ENCODE data around the gene TROAP. TPM values are rescaled to one million over a fixed set of nuclear protein-coding genes. Genes with fewer than 3 reads are reported as not detected.

TROAP gene
- total RNA-seq, 1 donor from 2014 or later: 1.4 TPM

DNA sequence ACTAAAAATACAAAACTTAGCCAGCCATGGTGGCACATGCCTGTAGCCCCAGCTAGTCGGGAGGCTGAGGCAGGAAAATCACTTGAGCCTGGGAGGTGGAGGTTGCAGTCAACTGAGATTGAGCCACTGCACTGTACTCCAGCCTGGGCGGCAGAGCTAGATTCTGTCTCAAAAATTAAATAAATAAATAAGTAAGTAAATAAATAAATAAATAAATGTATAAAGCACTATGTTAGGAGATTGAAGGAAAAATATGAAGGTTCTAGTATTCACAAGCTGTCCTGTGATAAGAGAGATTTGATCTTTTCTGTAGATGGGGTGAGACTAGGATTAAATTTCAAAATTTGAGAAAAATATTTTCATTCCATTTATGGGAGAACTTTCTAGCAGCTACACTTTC is 29.3 kb downstream of the TROAP start:
- TF ChIP-seq, protein P1, sequence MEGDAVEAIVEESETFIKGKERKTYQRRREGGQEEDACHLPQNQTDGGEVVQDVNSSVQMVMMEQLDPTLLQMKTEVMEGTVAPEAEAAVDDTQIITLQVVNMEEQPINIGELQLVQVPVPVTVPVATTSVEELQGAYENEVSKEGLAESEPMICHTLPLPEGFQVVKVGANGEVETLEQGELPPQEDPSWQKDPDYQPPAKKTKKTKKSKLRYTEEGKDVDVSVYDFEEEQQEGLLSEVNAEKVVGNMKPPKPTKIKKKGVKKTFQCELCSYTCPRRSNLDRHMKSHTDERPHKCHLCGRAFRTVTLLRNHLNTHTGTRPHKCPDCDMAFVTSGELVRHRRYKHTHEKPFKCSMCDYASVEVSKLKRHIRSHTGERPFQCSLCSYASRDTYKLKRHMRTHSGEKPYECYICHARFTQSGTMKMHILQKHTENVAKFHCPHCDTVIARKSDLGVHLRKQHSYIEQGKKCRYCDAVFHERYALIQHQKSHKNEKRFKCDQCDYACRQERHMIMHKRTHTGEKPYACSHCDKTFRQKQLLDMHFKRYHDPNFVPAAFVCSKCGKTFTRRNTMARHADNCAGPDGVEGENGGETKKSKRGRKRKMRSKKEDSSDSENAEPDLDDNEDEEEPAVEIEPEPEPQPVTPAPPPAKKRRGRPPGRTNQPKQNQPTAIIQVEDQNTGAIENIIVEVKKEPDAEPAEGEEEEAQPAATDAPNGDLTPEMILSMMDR (IDR thresholded peaks at IDR 0.05): no peak
- intact Hi-C loops (cut with DNase I): no loop called here
- Histone ChIP-seq H3K27ac (no peak overlapping the region), H3K27me3 (ENCODE audit: low read depth) (peaks cover 60% of the 10 kb centered on the region), H3K36me3 (no peaks in the 10 kb centered on the region), H3K9me3 (no peaks in the 10 kb centered on the region), H3K4me3 (no peak overlapping the region), H3K4me1 (peaks cover 10% of the 10 kb centered on the region)
- DNase-seq (no peak), ATAC-seq (no peak)

DNA sequence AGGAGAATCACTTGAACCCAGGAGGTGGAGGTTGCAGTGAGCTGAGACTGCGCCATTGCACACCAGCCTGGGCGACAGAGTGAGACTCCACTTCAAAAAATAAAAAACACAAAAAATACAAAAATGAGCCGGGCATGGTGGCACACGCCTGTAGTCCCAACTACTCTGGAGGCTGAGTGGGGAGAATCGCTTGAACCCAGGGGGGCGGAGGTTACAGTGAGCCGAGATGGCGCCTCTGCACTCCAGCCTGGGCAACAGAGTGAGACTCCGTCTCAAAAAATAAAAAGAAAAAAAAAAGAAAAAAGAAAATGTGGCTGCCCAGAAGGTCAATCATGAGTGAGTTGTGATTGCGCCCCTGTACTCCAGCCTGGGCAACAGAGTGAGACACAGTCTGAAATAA is 32.9 kb downstream of the TROAP start:
- H3K4me1 ChIP-seq: no peaks in the 10 kb centered on the region
- H3K9me3 ChIP-seq: no peaks in the 10 kb centered on the region
- peaks cover 30% of the 10 kb centered on the region for H3K27me3 ChIP-seq (ENCODE audit: low read depth)
- no peak overlapping the region for H3K27ac ChIP-seq
- no peak for ATAC-seq
- DNase-seq: no peak
- intact Hi-C loops (cut with DNase I): loop anchor here (5.0 kb wide), 1 partner anchor 161 kb away; no protein-coding TSS in a partner anchor
- no peaks in the 10 kb centered on the region for H3K36me3 ChIP-seq
- H3K4me3 ChIP-seq: no peak overlapping the region
- TF ChIP-seq, protein P1 (IDR thresholded peaks at IDR 0.05): no peak

DNA sequence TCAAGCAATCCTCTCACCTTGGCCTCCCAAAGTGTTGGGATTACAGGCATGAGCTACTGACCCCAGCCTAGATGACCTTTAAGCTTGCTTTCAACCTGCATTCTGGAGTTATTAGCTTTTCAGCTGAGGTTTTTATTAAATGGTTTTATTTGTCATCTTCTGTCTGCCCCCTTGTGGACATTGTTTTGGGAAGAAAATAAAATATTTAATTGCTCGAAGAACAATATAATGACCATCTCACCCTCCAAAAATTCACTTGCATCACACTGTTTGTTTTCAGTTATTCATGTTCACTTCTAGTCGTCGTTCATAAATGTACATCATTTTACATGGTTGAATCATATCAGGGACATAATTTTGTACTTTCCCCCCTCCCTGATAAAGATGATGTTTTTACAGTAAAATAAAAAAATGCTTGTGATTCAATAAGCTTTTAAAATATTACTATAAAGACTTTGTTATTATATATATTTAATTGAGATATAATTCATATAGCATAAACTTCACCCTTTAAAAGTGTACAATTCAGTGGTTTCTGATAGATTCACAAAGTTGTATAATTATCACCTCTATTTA is 34.1 kb downstream of the TROAP start:
- H3K27ac ChIP-seq: no peak overlapping the region
- intact Hi-C loops (cut with DNase I): loop anchor here (5.0 kb wide), 1 partner anchor 160 kb away; no protein-coding TSS in a partner anchor
- no peak for DNase-seq
- peaks cover 22% of the 10 kb centered on the region for H3K27me3 ChIP-seq (ENCODE audit: low read depth)
- ATAC-seq: no peak
- TF ChIP-seq, protein P1 (IDR thresholded peaks at IDR 0.05): peak; percentile 41
- H3K4me3 ChIP-seq: no peak overlapping the region
- H3K4me1 ChIP-seq: no peaks in the 10 kb centered on the region
- no peaks in the 10 kb centered on the region for H3K9me3 ChIP-seq
- no peaks in the 10 kb centered on the region for H3K36me3 ChIP-seq

DNA sequence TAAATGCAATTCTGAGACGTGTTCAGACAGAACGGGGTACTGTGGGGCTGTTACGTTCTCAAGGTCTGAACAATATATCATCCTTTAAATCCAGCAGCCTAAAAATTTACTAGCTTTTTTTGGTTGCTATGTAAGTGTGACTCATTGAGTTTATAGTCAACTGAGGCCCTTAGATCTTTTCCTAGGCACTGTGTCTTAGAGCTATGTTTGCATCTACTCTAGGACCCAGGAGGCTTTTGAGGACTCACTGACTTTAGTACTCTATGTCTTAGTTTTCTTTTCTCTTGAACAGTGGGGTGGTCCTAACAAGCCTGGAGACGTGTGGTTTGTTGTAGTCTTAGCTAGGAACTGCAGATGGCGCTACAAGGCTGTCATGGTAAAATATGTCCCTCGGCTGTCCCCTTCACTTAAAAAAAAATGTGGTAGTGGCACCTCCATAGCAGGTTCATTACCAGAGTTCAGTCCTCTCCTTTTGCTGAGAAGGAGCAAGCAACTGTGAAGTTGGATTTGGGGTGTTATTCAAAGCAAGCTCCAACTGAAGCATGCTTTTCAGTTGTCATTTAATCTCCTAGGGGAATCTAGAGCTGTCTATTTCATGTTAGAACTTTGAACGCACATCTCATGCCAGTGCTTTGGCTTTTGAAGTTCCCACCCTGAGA is 35.6 kb downstream of the TROAP start:
- no peaks in the 10 kb centered on the region for H3K36me3 ChIP-seq
- no peaks in the 10 kb centered on the region for H3K4me1 ChIP-seq
- peak; percentile 83 to 89 for ATAC-seq
- no peaks in the 10 kb centered on the region for H3K9me3 ChIP-seq
- H3K27ac ChIP-seq: no peak overlapping the region
- H3K4me3 ChIP-seq: no peak overlapping the region
- peaks cover 15% of the 10 kb centered on the region for H3K27me3 ChIP-seq (ENCODE audit: low read depth)
- no peak for DNase-seq
- intact Hi-C loops (cut with DNase I): loop anchor here (5.0 kb wide), 1 partner anchor 159 kb away; no protein-coding TSS in a partner anchor
- TF ChIP-seq, protein P1 (IDR thresholded peaks at IDR 0.05): peak; percentile 68

DNA sequence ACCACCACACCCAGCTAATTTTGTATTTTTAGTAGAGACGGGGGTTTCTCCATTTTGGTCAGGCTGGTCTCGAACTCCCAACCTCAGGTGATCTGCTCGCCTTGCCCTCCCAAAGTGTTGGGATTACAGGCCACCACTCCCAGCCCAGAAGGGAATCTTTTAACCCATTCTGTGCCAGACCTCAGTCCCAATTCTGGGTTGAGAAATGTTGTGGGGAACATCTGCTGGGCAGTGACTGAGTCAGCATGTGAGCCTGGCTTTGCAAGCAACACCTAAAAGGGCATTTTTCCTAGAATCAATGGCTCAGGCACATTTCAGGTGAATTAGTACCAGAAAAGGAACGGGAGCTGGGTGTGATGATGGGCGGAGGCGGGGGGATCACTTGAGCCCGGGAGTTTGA is 36.6 kb downstream of the TROAP start:
- Histone ChIP-seq H3K4me3 (no peak overlapping the region), H3K36me3 (no peaks in the 10 kb centered on the region), H3K27me3 (ENCODE audit: low read depth) (peaks cover 9% of the 10 kb centered on the region), H3K9me3 (no peaks in the 10 kb centered on the region), H3K4me1 (no peaks in the 10 kb centered on the region), H3K27ac (no peak overlapping the region)
- TF ChIP-seq, protein P1 (IDR thresholded peaks at IDR 0.05): no peak
- DNase-seq (no peak), ATAC-seq (no peak)
- intact Hi-C loops (cut with DNase I): loop anchor here (5.0 kb wide), 1 partner anchor 158 kb away; no protein-coding TSS in a partner anchor
